Glomerular endothelial cell (primary cell): Measurements from ENCODE around the gene FAM124A. TPM values are rescaled to one million over a fixed set of nuclear protein-coding genes. Genes with fewer than 3 reads are reported as not detected.

Source experiments
- DNase-seq: peaks from one replicate; pipeline ENCODE4 v3.0.0-alpha.2; 2011; ENCODE audit warnings: low read depth, low spot score; ENCODE audit errors: extremely low read depth
- total RNA-seq: library from RNA; depleted of rRNA; stranded (reverse); fragments of >200 nt; gene quantifications from 2 replicates; pipeline ENCODE4 v1.2.3, GENCODE V29; 2015

Gene FAM124A, protein sequence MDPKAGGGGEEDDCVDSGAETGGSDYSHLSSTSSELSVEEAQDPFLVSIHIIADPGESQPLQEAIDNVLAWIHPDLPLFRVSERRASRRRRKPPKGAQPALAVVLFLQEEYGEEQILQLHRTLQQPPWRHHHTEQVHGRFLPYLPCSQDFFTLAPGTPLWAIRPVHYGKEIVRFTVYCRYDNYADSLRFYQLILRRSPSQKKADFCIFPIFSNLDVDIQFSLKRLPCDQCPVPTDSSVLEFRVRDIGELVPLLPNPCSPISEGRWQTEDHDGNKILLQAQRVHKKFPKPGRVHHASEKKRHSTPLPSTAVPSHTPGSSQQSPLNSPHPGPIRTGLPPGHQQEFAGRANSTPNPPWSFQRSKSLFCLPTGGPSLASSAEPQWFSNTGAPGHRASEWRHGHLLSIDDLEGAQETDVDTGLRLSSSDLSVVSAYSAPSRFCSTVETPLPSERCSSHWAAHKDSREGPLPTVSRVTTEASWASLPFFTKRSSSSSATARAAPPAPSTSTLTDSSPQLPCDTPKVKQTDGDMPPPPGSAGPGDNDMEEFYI
- 10.1 and 16.7 TPM in 2 replicates for total RNA-seq

GRCh38 chr13:51222037-51222685 lies at the start of gene FAM124A:
TSS of gene FAM124A (plus strand) at chr13:51222398. CDS start at chr13:51222502, 104 bp downstream.
- no peak for DNase-seq

DNA sequence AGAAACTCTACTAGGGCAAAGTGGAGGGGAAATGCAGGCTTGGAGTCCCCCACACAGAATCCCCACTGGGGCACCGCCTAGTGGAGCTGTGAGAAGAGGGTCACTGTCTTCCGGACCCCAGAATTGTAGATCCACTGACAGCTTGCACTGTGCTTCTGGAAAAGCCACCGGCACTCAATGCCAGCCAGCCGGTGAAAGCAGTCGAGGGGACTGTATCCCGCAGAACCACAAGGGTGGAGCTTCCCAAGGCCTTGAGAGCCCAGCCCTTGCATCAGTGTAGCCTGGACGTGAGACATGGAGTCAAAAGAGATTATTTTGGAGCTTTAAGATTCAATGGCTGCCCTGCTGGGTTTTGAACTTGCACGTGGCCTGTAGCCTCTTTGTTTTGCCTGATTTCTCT lies 47.2 kb upstream of the FAM124A start:
- DNase-seq = no peak

DNA sequence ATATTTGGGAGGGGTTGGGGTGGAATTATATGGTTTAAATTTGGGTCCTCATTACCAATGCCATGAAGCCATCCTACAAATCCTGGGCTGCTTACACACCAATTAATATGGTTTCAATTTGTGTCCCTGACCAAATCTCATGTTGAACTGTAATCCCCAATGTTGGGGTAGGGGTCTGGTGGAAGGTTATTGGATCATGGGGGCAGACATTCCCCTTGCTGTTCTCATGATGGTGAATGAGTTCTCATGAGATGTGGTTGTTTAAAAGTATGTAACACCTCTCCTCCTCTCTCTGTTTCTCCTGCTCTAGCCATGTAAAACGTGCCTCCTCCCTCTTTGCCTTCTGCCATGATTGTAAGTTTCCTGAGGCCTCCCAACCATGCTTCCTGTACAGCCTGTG lies 46.6 kb upstream of the FAM124A start:
- no peak for DNase-seq

- DNase-seq = no peak
Observed at GRCh38 chr13:51177188-51177587, 45.0 kb upstream of the FAM124A start.

DNA sequence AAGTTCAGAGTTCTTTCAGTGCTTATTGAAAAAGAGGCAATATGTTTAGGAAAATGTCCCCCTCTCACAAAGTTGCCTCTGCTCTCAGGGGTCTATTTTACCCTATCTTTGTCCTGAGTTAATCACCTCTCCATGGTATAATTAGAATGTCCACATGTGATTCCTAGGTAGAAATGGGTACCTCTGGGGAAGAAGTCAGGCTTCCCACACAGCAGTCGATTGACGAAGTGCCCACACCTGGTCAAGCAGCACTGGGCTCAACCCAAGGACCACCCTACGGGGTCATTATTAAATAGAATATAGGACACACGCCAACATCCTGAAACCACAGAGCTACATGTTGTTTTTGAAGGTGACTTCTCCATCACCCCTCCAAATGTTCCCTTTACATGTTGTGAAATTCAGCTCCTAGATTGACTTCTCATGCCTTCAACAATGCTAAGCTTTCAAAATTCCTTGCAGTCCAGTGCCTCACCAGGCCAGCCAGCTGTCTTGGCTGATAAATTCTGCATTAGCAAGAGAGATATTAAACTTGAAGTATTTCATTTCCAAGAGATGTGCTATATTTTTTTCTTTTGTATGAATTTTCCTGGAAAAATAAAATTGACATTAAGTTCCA lies 43.6 kb upstream of the FAM124A start:
- no peak for DNase-seq

DNA sequence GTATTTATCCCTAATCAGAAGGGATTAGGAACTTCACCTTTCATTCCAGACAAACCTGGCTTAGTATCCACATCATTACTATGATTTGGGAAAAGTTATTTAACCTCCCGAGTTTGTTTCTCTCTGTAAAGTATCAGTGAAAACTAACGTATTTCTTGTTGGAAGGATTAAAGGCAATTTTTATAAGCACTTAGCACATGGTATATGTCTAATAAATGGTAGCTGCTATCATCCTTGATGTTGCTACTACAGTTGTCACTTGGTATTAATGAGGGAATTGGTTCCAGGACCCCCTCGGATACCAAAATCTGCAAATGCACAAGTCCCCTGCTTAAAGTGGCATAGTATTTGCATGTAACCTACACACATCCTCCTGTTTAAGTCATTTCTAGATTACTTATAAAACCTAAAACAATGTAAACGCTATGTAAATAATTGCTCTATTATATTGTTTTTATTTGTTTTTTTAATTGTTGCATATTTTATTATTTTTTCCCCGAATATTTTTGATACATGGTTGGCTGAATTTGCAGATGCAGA lies 42.7 kb upstream of the FAM124A start:
- no peak for DNase-seq

- DNase-seq = no peak
Observed at GRCh38 chr13:51180853-51181511, 41.2 kb upstream of the FAM124A start.

- no peak for DNase-seq
Observed at GRCh38 chr13:51181786-51182383, 40.3 kb upstream of the FAM124A start.

DNA sequence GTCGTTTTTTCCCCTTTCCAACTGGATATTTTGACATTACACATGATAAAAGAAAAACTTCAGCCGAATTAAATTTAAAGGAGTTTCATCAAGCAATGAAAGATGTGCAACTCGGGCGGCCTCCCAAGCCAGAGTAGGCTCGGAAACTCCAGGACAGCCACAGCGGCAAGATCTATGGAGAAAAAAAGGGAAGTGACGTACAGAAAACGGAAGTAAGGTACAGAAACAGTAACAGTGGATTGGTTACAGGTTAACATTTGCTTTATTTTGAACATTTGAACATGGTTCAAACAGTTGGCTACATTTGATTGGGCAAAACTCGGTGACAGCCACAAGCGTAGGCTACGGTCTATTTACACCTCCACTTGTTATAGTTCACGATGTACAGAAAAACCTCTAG lies 30.5 kb upstream of the FAM124A start:
- no peak for DNase-seq

DNA sequence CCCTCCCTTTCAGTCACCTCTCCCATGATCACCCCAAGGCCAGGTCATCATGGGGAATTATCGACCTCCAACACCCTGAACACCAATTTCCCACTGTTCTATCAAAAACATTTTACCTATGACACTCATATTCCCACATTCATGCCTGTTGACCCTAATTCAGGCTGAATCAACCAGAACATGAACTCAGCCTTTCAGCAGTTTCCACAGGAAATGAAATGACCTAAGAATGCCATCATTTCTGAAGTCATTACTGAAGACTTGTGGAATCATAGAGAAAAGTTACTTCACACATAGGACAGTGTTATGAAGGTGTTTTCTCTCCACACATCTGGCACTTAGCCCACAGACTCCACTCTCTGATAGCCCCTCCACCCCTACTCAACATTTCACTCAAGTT lies 29.9 kb upstream of the FAM124A start:
- peak; percentile 23 for DNase-seq

GRCh38 chr13:51193387-51193786 lies 28.8 kb upstream of the FAM124A start:
- no peak for DNase-seq

- no peak for DNase-seq
Observed at GRCh38 chr13:51194942-51195341, 27.3 kb upstream of the FAM124A start.

DNA sequence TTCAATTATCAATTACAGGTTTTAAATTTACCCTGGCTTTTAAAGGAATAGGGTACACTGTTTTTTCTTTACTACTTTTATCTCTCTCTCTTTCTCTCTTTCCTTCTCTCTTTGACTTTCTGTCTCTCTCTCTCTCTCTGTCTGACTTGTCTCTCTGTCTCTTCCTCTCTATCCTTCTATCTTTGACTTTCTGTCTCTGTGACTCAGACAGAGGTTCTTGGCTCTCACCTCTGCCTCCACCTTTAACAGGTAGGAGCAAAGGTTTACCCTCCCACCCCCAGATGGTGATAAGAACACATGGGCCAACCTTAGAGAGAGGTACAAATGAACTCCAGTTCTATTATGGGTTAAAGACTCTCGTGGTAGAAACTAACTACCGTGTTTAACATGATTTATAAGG lies 20.3 kb upstream of the FAM124A start:
- no peak for DNase-seq

- DNase-seq = peak; percentile 29
Observed at GRCh38 chr13:51202477-51203046, 19.6 kb upstream of the FAM124A start.

- no peak for DNase-seq
Observed at GRCh38 chr13:51206584-51206983, 15.6 kb upstream of the FAM124A start.

DNA sequence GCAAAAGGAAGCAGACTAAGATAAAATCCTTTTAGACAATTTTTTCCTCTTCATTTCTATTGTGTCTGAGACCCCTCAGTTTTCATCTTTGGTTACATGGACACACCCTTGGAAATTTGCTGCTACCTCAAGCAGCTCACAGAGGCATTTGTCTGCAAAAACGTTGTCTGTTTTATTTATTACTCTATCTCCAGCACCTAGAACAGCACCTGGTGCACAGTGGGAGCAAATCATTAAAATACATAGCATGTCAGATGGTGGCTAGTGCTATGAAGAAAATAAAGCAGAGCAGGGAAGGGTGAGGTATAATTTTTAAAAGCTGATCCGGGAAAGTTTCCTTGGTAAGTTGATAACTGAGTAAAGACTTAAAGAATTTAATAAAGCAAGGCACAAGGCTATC lies 14.3 kb upstream of the FAM124A start:
- DNase-seq = no peak

- no peak for DNase-seq
Observed at GRCh38 chr13:51208716-51209115, 13.5 kb upstream of the FAM124A start.

DNA sequence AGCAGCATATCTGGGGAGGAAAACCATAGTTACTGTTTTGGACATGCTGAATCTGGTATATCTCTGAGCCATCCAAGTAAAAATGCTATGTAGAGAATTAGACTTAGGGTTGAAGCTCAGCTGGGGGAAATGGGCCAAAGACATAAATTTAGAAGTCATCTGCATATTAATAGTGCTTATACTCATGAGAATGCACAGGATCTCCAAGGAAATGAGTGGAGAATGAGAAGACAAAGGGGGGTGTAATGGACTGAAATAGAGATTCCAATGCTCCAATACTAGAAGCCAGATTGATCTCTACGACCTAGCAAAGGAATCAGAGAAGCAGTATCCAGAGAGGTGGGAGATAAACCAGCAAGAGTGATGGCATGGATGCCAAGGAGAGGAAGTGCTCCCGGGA lies 10.3 kb upstream of the FAM124A start:
- no peak for DNase-seq

GRCh38 chr13:51212758-51213157 lies 9.4 kb upstream of the FAM124A start:
- no peak for DNase-seq

DNA sequence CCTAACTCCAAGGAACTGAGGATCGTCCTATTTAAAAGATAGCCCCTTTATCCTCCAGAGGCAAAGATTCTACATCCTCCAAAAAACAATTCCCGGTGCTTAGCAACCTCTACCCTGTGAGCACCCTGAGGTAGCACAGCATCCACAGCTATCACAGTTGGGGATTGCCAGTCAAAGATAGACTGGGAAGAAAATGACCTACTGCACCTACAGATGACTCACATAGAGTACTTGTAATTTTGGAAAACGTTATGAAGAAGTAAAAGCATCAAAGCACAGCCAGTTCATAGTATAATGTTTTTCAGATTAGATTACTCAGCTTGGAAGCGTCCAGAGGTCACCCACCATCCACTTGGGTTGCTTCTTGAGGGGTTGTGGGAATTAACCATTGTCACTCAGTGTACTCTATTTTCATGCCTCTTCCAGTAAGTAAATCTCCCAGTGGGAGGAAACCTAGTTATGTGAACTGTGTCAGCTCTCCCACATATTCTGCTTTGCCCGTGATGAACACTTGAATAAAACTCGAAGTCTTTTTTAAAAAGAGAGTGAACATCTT lies 8.9 kb upstream of the FAM124A start:
- no peak for DNase-seq
